Sigmoid colon (tissue), 4 donors: ENCODE data around the gene ZFHX3.

ENCODE experiments used
- EP300 ChIP-seq, 4 donors: sonication (generic); formaldehyde crosslinking; IDR thresholded peaks; one replicate each; pipeline ENCODE4 v1.6.1; 2017; ENCODE audit warnings: antibody characterized with exemption in 4 of 4
- POLR2A ChIP-seq, 2 donors: fragments of 450-650 bp; IDR thresholded peaks; one replicate each; pipeline ENCODE4 v1.6.1; 2016; ENCODE audit warnings: antibody characterized with exemption in 2 of 2, mild to moderate bottlenecking in 2 of 2, moderate library complexity in 2 of 2
- TF ChIP-seq, protein P1 (sequence below), 4 experiments: fragments of 450-650 bp in 3 of 4; fragments of 200-600 bp in 1 of 4; IDR thresholded peaks; one replicate each; pipeline ENCODE4 v1.5.1; 2016 to 2019; ENCODE audit warnings: antibody characterized with exemption in 4 of 4, mild to moderate bottlenecking in 3 of 4, moderate library complexity in 2 of 4

GRCh38 chr16:72915331-72915730 is 132.6 kb downstream of the ZFHX3 start:
- TF ChIP-seq, protein P1, sequence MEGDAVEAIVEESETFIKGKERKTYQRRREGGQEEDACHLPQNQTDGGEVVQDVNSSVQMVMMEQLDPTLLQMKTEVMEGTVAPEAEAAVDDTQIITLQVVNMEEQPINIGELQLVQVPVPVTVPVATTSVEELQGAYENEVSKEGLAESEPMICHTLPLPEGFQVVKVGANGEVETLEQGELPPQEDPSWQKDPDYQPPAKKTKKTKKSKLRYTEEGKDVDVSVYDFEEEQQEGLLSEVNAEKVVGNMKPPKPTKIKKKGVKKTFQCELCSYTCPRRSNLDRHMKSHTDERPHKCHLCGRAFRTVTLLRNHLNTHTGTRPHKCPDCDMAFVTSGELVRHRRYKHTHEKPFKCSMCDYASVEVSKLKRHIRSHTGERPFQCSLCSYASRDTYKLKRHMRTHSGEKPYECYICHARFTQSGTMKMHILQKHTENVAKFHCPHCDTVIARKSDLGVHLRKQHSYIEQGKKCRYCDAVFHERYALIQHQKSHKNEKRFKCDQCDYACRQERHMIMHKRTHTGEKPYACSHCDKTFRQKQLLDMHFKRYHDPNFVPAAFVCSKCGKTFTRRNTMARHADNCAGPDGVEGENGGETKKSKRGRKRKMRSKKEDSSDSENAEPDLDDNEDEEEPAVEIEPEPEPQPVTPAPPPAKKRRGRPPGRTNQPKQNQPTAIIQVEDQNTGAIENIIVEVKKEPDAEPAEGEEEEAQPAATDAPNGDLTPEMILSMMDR (IDR thresholded peaks at IDR 0.05) = no peak
- TF ChIP-seq POLR2A (IDR thresholded peaks at IDR 0.05) = no peak
- no peak for TF ChIP-seq EP300 (IDR thresholded peaks at IDR 0.05)
